ENCODE data around the gene OR2A12.
A peak's percentile ranks its signal among the peaks of the same experiment; 100 is the strongest.

Gene OR2A12

GRCh38 chr7:144038887-144039286 is 47.2 kb upstream of the OR2A12 start:
- no peaks in the 10 kb centered on the region for H3K9me2 ChIP-seq (replicated peaks; ENCODE audit: low read depth, low read length)
- H3K4me3 ChIP-seq (ENCODE audit: low read length, poor library complexity, severe bottlenecking) = no peak overlapping the region
- H3K36me3 ChIP-seq (ENCODE audit: insufficient read depth, low read length) = no peaks in the 10 kb centered on the region
- no peaks in the 10 kb centered on the region for H3F3A ChIP-seq (ENCODE audit: low read depth)
- TF ChIP-seq EZH2phosphoT487 (IDR thresholded peaks at IDR 0.05; ENCODE audit: borderline replicate concordance) (no peak), CTCF (conservative IDR thresholded peaks at IDR 0.05; ENCODE audit: low read length) (no peak)
- H3K27me3 ChIP-seq (ENCODE audit: insufficient read depth, low read length, poor library complexity, severe bottlenecking) = no peaks in the 10 kb centered on the region
- no peak overlapping the region for H3K4me2 ChIP-seq (ENCODE audit: low read depth, low read length, poor library complexity, severe bottlenecking)
- H3K79me2 ChIP-seq (ENCODE audit: insufficient read depth, low read length) = no peaks in the 10 kb centered on the region
- no peaks in the 10 kb centered on the region for H4K20me1 ChIP-seq (ENCODE audit: insufficient read depth, low read length, poor library complexity, severe bottlenecking)
- H3K9me3 ChIP-seq (ENCODE audit: insufficient read depth, low read depth, low read length) = no peaks in the 10 kb centered on the region
- 0 out of 2 replicates have a peak overlapping the region, but pooled peaks have one; percentile 2 for H2AFZ ChIP-seq (ENCODE audit: low read length)
- no peaks in the 10 kb centered on the region for H3K4me1 ChIP-seq (ENCODE audit: insufficient read depth, low read length, poor library complexity, severe bottlenecking)
- H3K9ac ChIP-seq (ENCODE audit: low read depth, low read length, poor library complexity, severe bottlenecking) = no peak overlapping the region

- Histone ChIP-seq H3K9me3 (ENCODE audit: insufficient read depth, low read depth, low read length) (no peaks in the 10 kb centered on the region), H4K20me1 (ENCODE audit: insufficient read depth, low read length, poor library complexity, severe bottlenecking) (no peaks in the 10 kb centered on the region), H3F3A (ENCODE audit: low read depth) (no peaks in the 10 kb centered on the region), H3K27me3 (ENCODE audit: insufficient read depth, low read length, poor library complexity, severe bottlenecking) (no peaks in the 10 kb centered on the region), H3K4me2 (ENCODE audit: low read depth, low read length, poor library complexity, severe bottlenecking) (no peak within 1 kb of the TSS), H3K9me2 (replicated peaks; ENCODE audit: low read depth, low read length) (no peaks in the 10 kb centered on the region), H3K79me2 (ENCODE audit: insufficient read depth, low read length) (no peaks in the 10 kb centered on the region), H2AFZ (ENCODE audit: low read length) (no peak within 1 kb of the TSS), H3K36me3 (ENCODE audit: insufficient read depth, low read length) (no peaks in the 10 kb centered on the region), H3K9ac (ENCODE audit: low read depth, low read length, poor library complexity, severe bottlenecking) (no peak within 1 kb of the TSS), H3K4me3 (ENCODE audit: low read length, poor library complexity, severe bottlenecking) (no peak within 1 kb of the TSS), H3K4me1 (ENCODE audit: insufficient read depth, low read length, poor library complexity, severe bottlenecking) (no peaks in the 10 kb centered on the region)
- no peak for TF ChIP-seq EZH2phosphoT487 (IDR thresholded peaks at IDR 0.05; ENCODE audit: borderline replicate concordance)
- TF ChIP-seq CTCF (conservative IDR thresholded peaks at IDR 0.05; ENCODE audit: low read length) = no peak
Observed at GRCh38 chr7:144048648-144049047, 37.4 kb upstream of the OR2A12 start, which contains the start of gene OR2A5. OR2A5 (plus strand) TSS chr7:144048948; CDS start chr7:144050402, 1,454 bp downstream.

GRCh38 chr7:144049491-144049890 is 36.6 kb upstream of the OR2A12 start:
- Histone ChIP-seq H3K27me3 (ENCODE audit: insufficient read depth, low read length, poor library complexity, severe bottlenecking) (no peaks in the 10 kb centered on the region), H4K20me1 (ENCODE audit: insufficient read depth, low read length, poor library complexity, severe bottlenecking) (no peaks in the 10 kb centered on the region), H3K4me1 (ENCODE audit: insufficient read depth, low read length, poor library complexity, severe bottlenecking) (no peaks in the 10 kb centered on the region), H3K4me2 (ENCODE audit: low read depth, low read length, poor library complexity, severe bottlenecking) (no peak overlapping the region), H3K79me2 (ENCODE audit: insufficient read depth, low read length) (no peaks in the 10 kb centered on the region), H3K36me3 (ENCODE audit: insufficient read depth, low read length) (no peaks in the 10 kb centered on the region), H3K9ac (ENCODE audit: low read depth, low read length, poor library complexity, severe bottlenecking) (no peak overlapping the region), H3K4me3 (ENCODE audit: low read length, poor library complexity, severe bottlenecking) (no peak overlapping the region), H3F3A (ENCODE audit: low read depth) (no peaks in the 10 kb centered on the region), H2AFZ (ENCODE audit: low read length) (no peak overlapping the region), H3K9me3 (ENCODE audit: insufficient read depth, low read depth, low read length) (no peaks in the 10 kb centered on the region), H3K9me2 (replicated peaks; ENCODE audit: low read depth, low read length) (no peaks in the 10 kb centered on the region)
- TF ChIP-seq EZH2phosphoT487 (IDR thresholded peaks at IDR 0.05; ENCODE audit: borderline replicate concordance) (no peak), CTCF (conservative IDR thresholded peaks at IDR 0.05; ENCODE audit: low read length) (no peak)

Data from Loucy (cell line).